Stimulated activated CD8-positive, alpha-beta memory T cell treated with anti-CD3 and anti-CD28 coated beads, Interleukin-7, amount 100 ng/mL, for 48 hours (primary cell): ENCODE data around the gene RBKS.
A peak's percentile ranks its signal among the peaks of the same experiment; 100 is the strongest.
"Not testable (repeated sequence)": the region's sequence is repeated elsewhere in the genome, so short reads cannot be mapped to it uniquely, and the experiment has no call there.

Source experiments
- DNase-seq, 2 donors: peaks; one replicate each; pipeline ENCODE4 v3.0.0-alpha.2; 2020; ENCODE audit warnings: low read depth in 1 of 2; ENCODE audit errors: extremely low read depth in 1 of 2

The RBKS gene

DNA sequence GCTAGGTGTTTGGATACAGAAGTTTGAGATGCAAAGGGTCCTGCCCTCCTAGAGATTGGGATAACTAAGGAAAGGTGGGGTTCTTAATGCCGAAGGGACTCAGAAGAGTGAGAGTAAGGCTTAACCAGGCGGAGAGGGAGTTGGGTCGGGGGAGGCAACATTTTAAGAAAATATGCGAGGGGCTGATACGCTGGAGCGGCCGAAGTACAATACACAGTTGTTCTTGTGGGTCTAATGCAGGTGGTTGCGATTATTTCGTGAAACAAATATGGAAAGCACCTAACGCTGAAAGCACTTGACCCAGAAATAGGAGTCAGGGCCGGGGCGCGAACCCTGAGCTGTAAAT is 119.0 kb downstream of the RBKS start:
- no peak for DNase-seq

DNA sequence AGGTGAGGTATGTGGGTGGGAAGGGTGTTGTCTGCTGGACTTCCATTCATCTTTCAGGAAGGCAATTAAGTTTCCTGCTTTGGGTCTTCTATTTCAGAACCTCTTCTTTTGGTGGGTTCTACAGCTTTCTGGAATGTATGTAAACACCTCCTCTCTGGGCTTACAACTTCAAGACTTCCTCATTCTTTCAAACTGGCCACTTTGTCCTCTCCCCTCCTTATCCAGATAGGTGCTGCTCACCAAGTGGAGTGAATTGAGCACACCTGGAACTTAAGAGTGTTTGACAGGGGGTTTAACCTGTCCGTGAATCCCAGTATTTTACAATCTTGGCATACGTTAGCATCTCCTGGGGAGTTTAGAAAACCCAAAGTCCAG is 123.9 kb downstream of the RBKS start:
- no peak for DNase-seq

DNA sequence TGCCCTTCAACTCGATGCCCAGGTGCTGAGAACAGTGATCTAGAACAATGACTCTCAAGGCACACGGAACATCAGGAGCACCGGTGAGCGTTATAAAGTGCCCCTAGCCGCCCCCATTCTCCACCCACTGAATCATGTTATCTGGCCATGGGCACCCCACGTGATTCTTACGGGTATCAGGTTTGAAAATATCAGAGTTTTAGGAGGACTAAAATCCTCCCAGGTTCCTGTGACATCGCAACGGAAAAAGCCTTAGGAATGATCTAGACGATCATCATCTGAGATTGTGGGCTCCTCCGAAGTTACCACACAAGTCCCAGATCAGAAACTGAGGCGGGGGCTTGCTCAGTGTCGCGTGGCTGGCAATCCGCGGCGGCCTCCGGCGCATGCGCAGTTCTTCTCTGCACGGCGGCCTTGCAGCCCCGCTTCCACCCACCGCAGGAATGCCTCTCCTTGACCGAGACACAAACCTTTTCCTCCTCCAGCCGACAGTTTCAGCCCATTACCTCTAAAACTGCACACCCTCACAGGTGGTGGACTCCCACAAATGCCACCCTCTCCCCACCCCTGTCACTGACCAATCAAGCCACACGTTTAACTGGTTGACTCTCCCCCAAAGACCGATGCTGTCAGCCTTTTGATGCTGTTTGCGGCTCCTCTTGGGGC is 124.4 kb downstream of the RBKS start:
- peak in 1 of 2 donors; percentile 27 for DNase-seq

DNA sequence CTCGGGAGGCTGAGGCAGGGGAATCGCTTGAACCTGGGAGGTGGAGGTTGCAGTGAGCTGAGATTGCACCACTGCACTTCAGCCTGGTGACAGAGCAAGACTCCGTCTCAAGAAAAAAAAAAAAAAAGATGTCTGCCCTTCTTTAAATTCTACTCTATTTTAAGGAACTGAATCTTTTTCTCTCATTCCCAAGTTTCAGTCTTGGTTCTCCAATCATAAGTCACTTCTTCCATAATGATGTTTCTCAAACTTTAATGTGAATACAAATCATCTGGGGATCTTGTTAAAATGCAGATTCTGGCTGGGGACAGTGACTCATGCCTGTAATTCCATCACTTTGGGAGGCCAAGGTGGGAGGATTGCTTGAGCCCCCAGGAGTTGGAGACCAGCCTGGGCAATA is 125.7 kb downstream of the RBKS start:
- not testable (repeated sequence) for DNase-seq

DNA sequence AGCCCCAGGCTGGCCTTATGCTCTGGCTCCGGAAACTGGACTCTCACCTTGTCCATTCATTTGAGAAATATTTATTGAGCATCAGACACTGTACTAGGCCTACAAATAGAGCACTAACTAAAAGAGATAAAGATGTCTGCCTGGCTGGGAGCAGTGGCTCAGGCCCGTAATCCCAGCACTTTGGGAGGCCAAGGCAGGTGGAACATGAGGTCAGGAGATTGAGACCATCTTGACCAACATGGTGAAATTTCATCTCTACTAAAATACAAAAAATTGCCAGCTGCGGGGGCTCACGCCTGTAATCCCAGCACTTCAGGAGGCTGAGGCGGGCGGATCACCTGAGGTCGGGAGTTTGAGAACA is 126.3 kb downstream of the RBKS start:
- DNase-seq: no peak

DNA sequence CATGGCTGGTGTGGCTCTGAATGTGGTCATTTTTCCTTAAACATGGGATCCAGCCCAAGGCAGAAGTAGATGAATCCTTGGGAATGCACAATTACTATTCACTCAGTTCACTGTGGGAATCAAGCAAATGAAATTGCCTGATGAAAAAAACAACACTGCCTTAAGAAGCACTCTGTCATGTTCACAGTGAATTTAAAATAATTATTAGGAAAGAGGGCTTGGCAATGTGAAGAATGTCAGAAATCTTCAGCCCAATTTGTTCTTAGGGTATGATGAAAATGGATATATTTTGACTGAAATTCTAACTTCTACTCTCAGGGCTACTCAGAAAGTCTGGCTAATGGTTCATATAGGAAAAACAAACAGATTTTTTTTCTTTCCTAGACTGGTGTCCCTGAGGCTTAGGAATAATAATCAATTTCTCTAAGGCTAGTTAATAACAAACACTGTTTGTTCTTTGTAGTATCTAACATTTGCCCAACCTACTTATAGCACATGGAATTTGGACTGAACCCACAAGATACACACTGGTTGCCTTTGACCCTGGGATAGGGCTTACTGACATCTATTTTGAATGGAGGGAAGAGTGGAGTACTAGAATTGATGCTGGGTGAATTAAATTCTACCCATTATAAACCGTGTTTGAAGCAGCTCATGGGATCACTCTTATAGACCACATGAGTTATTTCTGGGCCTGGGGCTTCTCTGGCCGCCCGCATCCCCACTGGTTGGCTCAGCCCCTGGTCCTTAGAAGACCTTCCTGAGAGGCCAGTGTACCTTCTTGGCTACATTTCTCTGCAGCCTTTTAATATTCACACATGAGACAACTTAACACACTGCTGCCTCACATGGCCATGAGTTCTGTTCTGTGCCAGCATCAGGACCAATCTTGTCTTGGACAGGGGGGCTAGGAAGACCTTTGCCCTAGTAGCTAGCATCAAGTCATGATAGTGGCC is 127.0 kb downstream of the RBKS start:
- no peak for DNase-seq

DNA sequence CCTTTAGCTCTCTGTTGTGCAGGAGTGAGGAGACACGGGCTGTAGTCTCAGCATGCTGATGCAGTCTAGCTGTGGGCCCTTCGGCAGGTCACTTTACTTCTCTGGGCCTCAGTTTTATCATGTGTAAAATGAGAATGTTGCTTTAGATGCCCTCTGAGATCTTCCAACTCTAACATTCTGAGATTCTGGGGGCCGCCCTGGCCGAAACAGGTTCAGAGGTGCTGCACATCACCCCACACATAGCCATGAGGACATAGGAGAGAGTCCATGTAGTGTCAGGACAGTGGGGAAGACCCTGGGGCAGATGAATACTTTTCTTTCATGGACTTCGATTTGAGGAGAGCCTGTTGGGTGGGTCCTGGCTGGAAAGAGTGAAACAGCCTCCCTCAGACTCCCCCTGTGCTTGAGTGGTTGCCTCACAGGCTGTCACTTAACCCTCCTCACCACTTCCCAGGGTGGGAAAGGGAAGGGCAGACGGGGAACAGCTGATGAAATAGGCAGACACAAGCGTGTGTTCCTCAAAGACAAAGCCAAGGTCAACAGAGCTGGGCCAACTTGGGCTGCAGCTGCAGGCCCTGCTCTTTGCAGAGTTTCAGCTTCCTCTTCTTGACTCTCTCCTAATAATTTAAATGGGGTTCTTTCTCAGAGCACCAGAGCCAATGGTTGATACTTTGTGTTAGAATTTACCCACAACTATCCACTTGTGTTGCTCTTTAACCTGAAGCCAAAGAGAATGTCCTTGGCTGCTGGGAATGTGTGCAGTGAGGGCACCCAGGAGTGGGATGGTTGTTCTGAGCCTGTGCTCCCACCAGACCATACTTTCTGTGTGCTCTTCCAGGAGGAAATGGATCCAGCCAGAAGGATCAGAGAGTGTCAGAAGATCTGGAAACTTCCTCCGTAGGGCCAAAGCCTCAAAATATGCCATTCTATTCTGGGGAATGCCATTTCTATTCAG is 133.4 kb downstream of the RBKS start:
- DNase-seq: no peak

DNA sequence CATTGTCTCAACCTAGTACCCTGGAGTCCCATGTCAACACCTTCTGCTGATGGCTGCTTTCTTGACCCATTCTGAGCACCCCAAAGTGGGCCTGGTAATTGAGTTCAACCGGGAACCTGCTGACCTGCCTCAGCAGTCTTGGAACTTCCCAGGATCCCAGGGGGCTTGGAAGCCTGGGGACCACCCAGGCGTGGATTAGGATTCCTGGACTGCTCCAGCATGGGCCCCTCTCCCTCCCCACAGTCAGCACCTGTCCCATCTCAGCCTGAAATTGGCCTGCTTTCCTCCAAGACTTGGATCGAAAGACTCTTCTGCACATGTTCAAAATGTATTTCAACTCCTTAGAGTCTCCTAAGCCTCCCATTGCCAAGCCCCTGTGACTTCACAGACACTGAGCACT is 134.1 kb downstream of the RBKS start:
- DNase-seq: no peak

DNA sequence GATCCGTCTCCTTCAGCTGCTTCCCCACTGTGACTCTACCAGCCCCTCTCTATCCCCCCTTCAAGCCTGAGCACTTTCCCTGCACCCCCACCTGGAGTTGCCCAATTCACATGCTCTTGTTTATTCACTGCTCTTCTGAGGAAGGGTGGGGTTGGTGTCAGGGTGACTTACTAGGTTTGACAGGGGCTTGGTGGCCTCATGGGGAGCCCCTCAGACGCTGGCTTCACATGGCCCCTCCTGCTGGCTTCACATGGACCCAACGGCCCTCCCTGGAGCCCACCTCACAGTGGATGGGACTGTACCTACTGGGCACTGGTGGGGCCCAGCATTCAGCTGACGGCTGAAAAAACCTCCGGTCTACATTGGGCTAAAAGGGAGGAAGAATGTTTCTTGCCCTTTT is 135.4 kb downstream of the RBKS start:
- DNase-seq: no peak

DNA sequence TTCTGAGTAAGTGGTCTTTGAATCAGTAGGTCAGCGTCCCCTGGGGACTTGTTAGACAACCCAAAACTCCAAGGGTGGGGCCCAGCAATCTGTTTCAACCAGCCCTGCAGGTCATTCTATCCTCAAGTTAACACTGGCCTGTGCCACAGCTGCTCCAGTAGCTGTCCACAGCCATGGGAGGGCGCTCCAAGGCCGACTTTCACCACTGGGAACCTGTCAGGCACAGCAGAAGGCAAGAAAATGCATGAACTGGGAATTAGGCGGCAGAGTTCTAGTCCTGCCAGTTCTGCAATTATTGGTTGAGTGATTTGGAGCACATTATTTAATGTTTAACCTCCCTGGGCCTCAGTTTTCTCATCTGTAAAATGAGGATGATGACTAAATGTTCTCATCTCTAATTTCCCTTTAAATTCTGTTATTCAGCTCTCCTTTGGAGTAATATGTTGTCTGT is 136.0 kb downstream of the RBKS start:
- peak in 1 of 2 donors; percentile 63 for DNase-seq

DNA sequence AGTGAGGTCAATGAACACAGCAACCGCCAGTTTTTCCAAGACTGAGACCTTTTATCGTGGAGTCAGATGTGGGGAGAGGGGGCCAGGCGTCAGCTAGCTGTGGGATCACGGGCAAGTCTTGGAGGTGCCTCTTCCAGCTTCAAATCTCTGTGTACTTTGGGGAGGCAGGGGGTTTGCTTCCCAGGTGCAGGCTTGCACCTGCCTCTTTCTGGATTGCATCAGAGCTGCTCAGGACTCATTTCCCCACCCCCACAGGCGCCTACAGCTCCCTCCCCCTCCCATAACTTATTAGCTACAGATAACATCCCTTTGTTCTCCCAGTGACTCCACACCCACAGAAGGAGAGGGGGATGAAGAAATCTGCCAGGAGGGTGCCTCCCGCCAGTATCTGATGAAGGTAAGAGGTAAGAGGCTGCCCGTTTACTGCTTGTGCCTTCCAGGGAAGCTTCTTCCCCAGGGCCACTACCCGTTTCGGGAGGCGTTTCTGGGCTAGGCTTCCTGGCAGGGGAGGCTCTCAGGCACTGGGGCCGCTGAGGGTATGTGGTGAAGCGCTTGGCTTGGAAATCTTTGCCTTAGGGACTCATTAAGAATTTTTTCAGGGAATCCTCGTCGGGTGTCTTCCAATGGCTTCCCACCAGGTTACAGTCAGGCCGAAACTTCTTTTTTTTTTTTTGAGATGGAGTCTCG is 137.5 kb downstream of the RBKS start:
- DNase-seq: no peak

DNA sequence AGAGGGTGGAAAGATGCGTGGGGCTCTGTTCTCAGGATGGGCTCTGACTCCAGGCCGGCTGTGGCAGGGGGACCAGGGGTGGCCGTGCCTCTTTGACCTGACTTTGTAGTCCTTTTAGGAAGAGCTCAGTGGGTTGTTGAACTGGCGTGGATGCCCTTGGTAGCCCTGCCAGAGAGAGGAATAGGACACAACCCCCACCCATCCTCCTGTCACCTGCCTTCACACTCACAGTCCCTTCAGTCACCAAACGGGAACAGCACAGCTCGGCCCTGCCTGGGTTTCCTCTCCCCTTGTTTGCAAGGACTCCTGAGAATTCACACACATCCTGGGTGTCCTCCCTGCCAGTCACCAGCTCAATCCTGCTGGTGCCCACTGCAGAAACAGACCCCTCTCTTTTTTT is 138.8 kb downstream of the RBKS start:
- DNase-seq: no peak

DNA sequence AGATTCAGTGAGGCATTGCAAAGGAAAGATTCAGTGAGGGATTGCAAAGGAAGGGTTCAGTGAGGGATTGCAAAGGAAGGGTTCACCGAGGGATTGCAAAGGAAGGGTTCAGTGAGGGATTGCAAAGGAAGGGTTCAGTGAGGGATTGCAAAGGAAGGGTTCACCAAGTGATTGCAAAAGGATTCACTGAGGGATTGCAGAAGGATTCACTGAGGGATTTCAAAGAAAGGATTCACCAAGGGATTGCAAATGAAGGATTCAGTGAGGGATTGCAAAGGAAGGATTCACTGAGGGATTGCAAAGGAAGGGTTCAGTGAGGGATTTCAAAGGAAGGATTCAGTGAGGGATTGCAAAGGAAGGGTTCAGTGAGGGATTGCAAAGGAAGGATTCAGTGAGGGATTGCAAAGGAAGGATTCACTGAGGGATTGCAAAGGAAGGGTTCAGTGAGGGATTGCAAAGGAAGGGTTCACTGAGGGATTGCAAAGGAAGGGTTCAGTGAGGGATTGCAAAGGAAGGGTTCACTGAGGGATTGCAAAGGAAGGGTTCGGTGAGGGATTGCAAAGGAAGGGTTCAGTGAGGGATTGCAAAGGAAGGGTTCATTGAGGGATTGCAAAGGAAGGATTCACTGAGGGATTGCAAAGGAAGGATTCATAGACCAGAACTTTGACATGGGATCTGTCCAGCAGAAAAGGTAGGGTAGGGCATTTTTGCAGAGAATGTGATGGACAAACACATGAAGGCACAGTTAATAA is 141.2 kb downstream of the RBKS start:
- not testable (repeated sequence) for DNase-seq

DNA sequence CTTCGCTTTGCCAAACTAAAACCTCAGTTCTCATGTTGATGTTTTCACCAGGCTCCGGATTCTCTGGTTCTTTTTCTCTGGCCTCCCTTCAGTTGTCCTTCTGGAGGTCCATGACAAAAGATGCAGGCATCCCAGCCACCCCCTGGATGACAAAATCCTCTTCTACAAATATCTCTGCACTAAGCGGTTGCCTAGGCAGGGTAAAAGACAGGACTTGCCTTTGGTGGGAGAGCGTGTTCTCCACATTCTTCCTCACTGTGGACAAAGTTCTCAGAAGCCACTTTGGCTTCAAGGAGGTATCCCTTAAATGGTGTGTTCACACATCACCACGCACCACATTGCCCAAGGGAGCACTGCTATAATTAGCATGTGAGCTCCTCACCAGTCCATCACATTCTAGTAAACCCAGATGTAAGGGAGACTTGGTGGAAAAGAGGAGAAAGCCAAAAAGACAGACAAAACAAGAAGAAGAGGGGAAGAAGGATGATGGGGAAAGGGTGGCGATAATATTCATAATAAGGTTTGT is 142.3 kb downstream of the RBKS start:
- DNase-seq: no peak

DNA sequence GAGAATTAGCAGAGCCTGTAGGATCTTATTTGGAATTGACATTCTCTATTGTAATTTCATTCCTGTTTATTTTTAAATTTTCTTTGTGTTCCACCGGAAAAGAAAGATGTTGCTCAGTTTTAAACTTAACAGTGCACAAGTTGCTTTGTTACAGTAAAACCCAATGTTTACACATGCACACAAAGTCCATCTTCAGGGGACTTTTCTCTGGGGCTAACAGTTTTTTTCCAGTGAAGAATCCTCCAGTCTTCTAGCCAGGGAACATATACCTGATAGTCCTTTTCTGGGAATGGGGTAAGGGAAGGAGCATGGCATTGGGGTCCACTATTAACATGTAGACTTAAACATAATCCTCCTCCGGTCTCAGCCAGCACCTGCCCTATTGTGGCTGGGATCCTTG is 143.9 kb downstream of the RBKS start:
- no peak for DNase-seq

DNA sequence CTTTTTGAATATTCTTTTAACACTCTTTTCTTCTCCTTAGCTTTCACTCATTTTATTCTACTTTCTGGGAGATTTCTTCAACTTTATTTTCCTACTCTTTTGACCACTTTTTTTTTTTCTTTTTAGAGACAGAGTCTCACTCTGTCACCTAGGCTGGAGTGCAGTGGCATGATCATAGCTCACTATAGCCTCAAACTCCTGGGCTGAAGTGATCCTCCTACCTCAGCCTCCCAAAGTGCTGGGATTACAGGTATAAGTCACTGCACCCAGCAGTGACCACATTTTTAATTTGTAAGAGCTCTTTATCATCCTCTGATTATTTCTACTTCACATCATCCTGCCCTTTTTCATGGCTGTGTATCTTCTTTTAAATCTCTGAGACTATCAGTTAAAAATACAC is 144.7 kb downstream of the RBKS start:
- DNase-seq: not testable (repeated sequence)

DNA sequence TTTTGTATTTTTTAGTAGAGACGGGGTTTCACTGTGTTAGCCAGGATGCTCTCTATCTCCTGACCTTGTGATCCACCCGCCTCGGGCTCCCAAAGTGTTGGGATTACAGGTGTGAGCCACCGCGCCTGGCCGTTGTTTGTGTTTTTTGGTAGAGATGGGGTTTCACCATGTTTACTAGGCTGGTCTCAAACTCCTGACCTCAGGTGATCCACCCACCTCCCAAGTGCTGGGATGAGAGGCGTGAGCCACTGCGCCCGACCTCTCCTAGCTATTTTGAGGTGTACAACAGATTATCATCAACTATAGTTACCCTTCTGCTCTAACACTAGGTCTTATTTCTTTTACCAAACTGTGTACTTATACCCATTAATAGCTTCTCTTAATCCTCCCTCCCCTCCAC is 147.6 kb downstream of the RBKS start:
- no peak for DNase-seq

DNA sequence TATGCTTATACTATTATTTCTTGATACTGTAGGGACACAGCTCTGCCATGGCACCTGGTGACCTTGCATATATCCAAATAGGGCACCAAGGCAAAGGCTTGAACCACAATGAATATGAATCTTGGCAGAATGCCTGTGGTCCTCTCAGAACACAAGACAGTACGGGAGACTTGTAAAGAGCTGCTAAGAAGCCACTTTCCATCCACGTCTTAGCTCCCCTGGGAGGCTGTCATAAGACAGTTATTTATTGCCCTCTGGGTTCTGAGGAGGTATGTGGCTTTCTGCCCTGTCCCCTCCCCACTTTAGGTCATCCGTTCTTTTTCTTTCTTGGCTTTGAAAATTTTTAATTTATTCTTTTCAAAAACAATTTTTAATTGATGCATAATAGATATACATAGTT is 148.5 kb downstream of the RBKS start:
- DNase-seq: no peak

DNA sequence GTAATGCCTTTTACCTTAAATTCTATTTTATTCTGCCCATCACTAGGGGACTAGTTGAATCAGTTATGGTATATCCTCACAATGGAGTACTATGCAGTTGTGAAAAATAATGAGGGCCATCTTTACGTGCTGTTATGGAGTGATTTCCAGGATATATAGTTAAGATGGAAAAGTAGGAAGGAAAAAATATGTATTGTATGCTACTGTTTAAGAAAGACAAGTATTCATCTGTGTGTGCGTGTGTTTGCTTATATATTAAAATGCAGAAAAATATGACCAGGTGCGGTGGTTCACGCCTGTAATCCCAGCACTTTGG is 151.2 kb downstream of the RBKS start:
- no peak for DNase-seq
